ENCODE measurements around the gene CERS6. TPM values are rescaled to one million over a fixed set of nuclear protein-coding genes. Genes with fewer than 3 reads are reported as not detected.
A peak's percentile ranks its signal among the peaks of the same experiment; 100 is the strongest.

CERS6 gene
- total and polyA plus RNA-seq, 12 donors = 5.0 to 110 (median 29.6) TPM

DNA sequence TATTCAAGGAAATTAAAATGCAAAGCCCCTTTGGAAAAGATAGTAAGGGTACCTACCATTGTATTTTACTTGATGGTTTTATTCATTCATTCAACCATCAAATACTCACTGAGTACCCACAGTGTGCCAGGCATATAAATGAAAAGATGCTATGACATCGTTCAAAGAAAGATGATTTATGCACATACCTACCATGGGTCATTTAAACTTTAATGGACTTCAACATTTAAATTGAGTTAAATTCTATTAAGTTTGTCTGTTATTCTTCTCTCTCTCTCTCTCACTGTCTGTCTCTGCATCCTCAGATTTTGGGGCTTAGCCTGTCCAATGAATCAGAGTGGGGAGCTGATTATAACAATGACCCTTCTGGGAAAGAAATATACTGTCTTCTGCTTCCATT is 87.9 kb downstream of the CERS6 start:
- Histone ChIP-seq H3K27ac (no peak overlapping the region), H3K9me3 (replicated peaks in 1 of 3) (peaks cover 0 to 11% (median 0%) of the 10 kb centered on the region in 3 donors), H3K36me3 (replicated peaks in 1 of 2) (no peaks in the 10 kb centered on the region), H3K27me3 (no peaks in the 10 kb centered on the region), H3K4me3 (no peak overlapping the region), H3K4me1 (replicated peaks in 1 of 2) (no peaks in the 10 kb centered on the region)
- intact Hi-C loops (cut with DNase I) = no loop called here
- 88 to 100% (median 93%) methylated on average over 1 of the region's 1 CpG for WGBS, 4 donors
- no peak for DNase-seq
- TF ChIP-seq POLR2A (IDR thresholded peaks at IDR 0.05) (no peak), CTCF (IDR thresholded peaks at IDR 0.05) (no peak)

DNA sequence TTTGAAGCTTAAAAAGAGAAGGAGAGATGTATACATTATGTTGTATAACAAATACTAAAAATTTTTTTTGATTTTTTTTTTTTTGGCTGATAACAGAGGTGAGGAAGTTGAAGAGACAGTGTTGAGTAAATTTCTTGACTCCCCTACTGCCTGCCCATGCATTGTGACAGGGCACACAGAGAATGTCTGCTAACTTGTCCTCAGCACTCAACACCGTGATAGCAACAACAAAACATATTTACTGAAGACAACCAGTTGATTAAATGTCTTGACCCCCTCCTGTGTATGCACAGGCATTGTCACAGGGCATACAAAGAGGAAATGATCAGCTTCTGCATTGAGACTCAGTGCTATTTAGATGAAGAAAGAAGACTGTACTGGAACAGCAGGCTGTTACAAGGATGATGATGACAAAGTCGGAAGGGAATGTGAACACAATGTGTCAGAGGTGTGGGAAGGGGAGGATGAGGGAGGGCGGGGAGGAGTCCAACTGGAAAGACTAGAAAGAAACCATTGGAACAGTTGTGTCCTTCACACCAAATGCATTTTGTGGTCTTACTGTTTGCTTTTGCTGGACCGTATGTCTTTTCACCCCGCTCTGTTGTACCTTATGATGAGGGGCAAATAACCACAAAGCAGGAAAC is 89.5 kb downstream of the CERS6 start:
- H3K4me3 ChIP-seq = no peak overlapping the region
- TF ChIP-seq POLR2A (IDR thresholded peaks at IDR 0.05) (no peak), CTCF (IDR thresholded peaks at IDR 0.05) (no peak)
- DNase-seq = no peak
- intact Hi-C loops (cut with DNase I) = no loop called here
- H3K9me3 ChIP-seq (replicated peaks in 1 of 3) = peaks cover 0 to under 1% (median 0%) of the 10 kb centered on the region in 3 donors
- H3K4me1 ChIP-seq (replicated peaks in 1 of 2) = no peaks in the 10 kb centered on the region
- no peaks in the 10 kb centered on the region for H3K27me3 ChIP-seq
- H3K36me3 ChIP-seq (replicated peaks in 1 of 2) = no peaks in the 10 kb centered on the region
- WGBS, 4 donors = 86 to 93% (median 87%) methylated on average over 5 of the region's 5 CpGs
- H3K27ac ChIP-seq = no peak overlapping the region

GRCh38 chr2:168550670-168551069 is 94.6 kb downstream of the CERS6 start:
- Histone ChIP-seq H3K27me3 (no peaks in the 10 kb centered on the region), H3K4me1 (replicated peaks in 1 of 2) (no peaks in the 10 kb centered on the region), H3K4me3 (no peak overlapping the region), H3K9me3 (replicated peaks in 1 of 3) (no peaks in the 10 kb centered on the region), H3K36me3 (replicated peaks in 1 of 2) (no peaks in the 10 kb centered on the region), H3K27ac (no peak overlapping the region)
- 78 to 90% (median 82%) methylated on average over 5 of the region's 5 CpGs for WGBS, 4 donors
- peak in 3 of 7 donors; percentile 16 to 26 (median 24) for DNase-seq
- intact Hi-C loops (cut with DNase I) = no loop called here
- TF ChIP-seq CTCF (IDR thresholded peaks at IDR 0.05) = no peak

- Histone ChIP-seq H3K27ac (no peak overlapping the region), H3K27me3 (no peaks in the 10 kb centered on the region), H3K9me3 (replicated peaks in 1 of 3) (no peaks in the 10 kb centered on the region), H3K4me3 (no peak overlapping the region), H3K4me1 (replicated peaks in 1 of 2) (no peaks in the 10 kb centered on the region), H3K36me3 (replicated peaks in 1 of 2) (no peaks in the 10 kb centered on the region)
- DNase-seq = no peak
- intact Hi-C loops (cut with DNase I) = no loop called here
- WGBS, 4 donors = 57 to 82% (median 73%) methylated on average over 2 of the region's 2 CpGs
- TF ChIP-seq POLR2A (IDR thresholded peaks at IDR 0.05) (no peak), CTCF (IDR thresholded peaks at IDR 0.05) (no peak)
Observed at GRCh38 chr2:168552450-168552856, 96.4 kb downstream of the CERS6 start.
